BE2C (cell line): Measurements from ENCODE around the gene CXCL6.

ENCODE experiments used
- DNase-seq: peaks from one replicate; pipeline ENCODE4 v3.0.0-alpha.2; 2020
- H3K27me3 ChIP-seq: fragments of 250-450 bp; sonication (Bioruptor Pico); 2 replicates; pipeline ENCODE4 v1.5.1; 2020; ENCODE audit warnings: mild to moderate bottlenecking
- H3K36me3 ChIP-seq: fragments of 250-450 bp; sonication (Bioruptor Pico); 2 replicates; pipeline ENCODE4 v1.5.1; 2020; ENCODE audit warnings: mild to moderate bottlenecking
- H3K4me1 ChIP-seq: fragments of 250-450 bp; sonication (Bioruptor Pico); 2 replicates; pipeline ENCODE4 v1.5.1; 2020
- H3K4me3 ChIP-seq: 2 replicates; pipeline ENCODE4 v1.5.1; 2011; ENCODE audit warnings: low read depth, low read length
- H3K9me3 ChIP-seq: fragments of 250-450 bp; sonication (Bioruptor Pico); 2 replicates; pipeline ENCODE4 v1.5.1; 2020
- CTCF ChIP-seq: IDR thresholded peaks from 2 replicates; pipeline ENCODE4 v1.5.1; 2012; ENCODE audit warnings: mild to moderate bottlenecking, low read depth, low read length

Gene CXCL6

GRCh38 chr4:73870768-73871167 lies 34.3 kb downstream of the CXCL6 start:
- Histone ChIP-seq H3K4me1 (no peaks in the 10 kb centered on the region), H3K9me3 (no peaks in the 10 kb centered on the region), H3K4me3 (no peak overlapping the region)

GRCh38 chr4:73871511-73872310 lies 35.2 kb downstream of the CXCL6 start:
- Histone ChIP-seq H3K36me3 (no peaks in the 10 kb centered on the region), H3K27me3 (peaks cover 18% of the 10 kb centered on the region), H3K4me1 (no peaks in the 10 kb centered on the region), H3K4me3 (no peak overlapping the region), H3K9me3 (no peaks in the 10 kb centered on the region)
- TF ChIP-seq CTCF = no peak
- DNase-seq = no peak

More at GRCh38 chr4:73870768-73871167, 34.3 kb downstream of the CXCL6 start:
- no peak for DNase-seq
- Histone ChIP-seq H3K27me3 (peaks cover 18% of the 10 kb centered on the region), H3K36me3 (no peaks in the 10 kb centered on the region)
- no peak for TF ChIP-seq CTCF

DNA sequence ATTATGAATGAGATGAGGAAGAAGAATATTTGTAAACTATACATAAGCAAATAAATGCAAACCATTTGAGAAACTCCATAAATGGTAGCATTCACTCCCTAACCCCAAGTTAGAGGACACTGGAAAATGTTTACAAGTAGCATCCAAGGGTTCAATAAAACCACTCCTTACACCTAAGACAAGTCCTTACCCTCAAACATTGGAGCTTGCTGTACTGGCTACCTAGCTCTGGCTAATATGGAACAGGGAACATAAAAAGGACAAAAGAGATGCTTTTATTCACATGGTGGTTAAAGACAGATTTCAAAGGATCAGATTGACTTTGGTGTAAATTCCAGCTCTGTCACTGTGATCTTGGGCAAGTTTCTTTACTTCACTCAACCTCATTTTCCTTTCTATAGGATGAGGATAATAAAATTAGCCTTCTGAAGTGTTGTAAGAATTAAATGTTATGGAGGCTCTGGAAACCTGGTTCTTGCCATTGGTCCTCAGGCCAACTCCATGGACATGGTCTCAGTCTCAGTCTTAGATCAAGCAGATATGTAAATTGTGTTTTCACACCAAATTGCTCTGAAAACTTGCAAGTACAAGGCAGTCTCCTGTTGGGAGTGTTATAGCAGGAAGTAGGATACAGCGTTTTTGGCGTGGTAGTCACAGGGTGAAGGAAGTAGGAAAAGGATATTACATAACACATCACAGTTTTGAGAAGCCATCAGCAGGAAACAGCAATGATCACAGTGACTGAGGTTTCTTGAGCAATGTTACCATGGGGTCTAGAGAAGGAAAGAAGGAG lies 36.0 kb downstream of the CXCL6 start:
- peaks cover 18% of the 10 kb centered on the region for H3K27me3 ChIP-seq
- no peaks in the 10 kb centered on the region for H3K4me1 ChIP-seq
- no peaks in the 10 kb centered on the region for H3K9me3 ChIP-seq
- H3K4me3 ChIP-seq = no peak overlapping the region
- no peaks in the 10 kb centered on the region for H3K36me3 ChIP-seq
- no peak for DNase-seq
- TF ChIP-seq CTCF = no peak

GRCh38 chr4:73874386-73874785 lies 37.9 kb downstream of the CXCL6 start:
- no peak for TF ChIP-seq CTCF
- H3K27me3 ChIP-seq = peaks cover 7% of the 10 kb centered on the region
- no peaks in the 10 kb centered on the region for H3K4me1 ChIP-seq
- no peaks in the 10 kb centered on the region for H3K36me3 ChIP-seq
- H3K9me3 ChIP-seq = no peaks in the 10 kb centered on the region
- no peak overlapping the region for H3K4me3 ChIP-seq
- DNase-seq = no peak

DNA sequence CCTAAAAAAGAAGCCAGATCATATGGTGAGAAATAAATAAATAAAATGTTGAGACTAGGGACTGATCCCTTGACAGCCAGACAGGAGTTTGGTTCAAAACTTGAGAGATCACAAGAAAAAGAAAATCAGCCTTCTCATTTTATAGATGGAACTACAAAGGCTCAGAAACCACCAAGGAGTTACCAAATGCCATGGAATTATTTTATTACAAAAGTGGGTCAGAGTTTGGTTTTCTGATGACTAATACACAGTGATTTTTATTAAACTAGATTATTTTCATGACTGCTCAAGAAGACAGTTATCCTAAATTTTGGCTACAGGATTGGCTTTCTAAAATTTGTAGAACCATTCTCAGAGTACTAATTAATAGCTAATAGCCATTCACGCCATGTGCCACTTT lies 38.9 kb downstream of the CXCL6 start:
- no peaks in the 10 kb centered on the region; the same call in 1 of the 2 replicates for H3K27me3 ChIP-seq
- no peaks in the 10 kb centered on the region for H3K9me3 ChIP-seq
- no peak for TF ChIP-seq CTCF
- DNase-seq = no peak
- no peak overlapping the region for H3K4me3 ChIP-seq
- no peaks in the 10 kb centered on the region for H3K36me3 ChIP-seq
- no peaks in the 10 kb centered on the region for H3K4me1 ChIP-seq

- DNase-seq = no peak
- H3K27me3 ChIP-seq = no peaks in the 10 kb centered on the region; the same call in 1 of the 2 replicates
- no peaks in the 10 kb centered on the region for H3K9me3 ChIP-seq
Measured at GRCh38 chr4:73883306-73883705, 46.8 kb downstream of the CXCL6 start.

More at GRCh38 chr4:73883306-73883705, 46.8 kb downstream of the CXCL6 start:
- TF ChIP-seq CTCF = no peak
- H3K4me3 ChIP-seq = no peak overlapping the region
- no peaks in the 10 kb centered on the region for H3K4me1 ChIP-seq
- H3K36me3 ChIP-seq = no peaks in the 10 kb centered on the region
